Measurements from ENCODE around the gene RAP1GDS1.

- TF ChIP-seq POLR2A (IDR thresholded peaks at IDR 0.05) = no peak
- TF ChIP-seq CTCF (IDR thresholded peaks at IDR 0.05 in 4 of 5, conservative IDR thresholded peaks at IDR 0.05 in 1 of 5) = no peak
Measured at GRCh38 chr4:98332017-98332416, 70.8 kb downstream of the RAP1GDS1 start.
